IgD-negative memory B cell (primary cell): Measurements from ENCODE around the gene SCYGR6. TPM values are rescaled to one million over a fixed set of nuclear protein-coding genes. Genes with fewer than 3 reads are reported as not detected.
"Not testable (repeated sequence)": the region's sequence is repeated elsewhere in the genome, so short reads cannot be mapped to it uniquely, and the experiment has no call there.

Experiments
- H3K27ac Mint-ChIP-seq, 3 donors: one replicate each; pipeline ENCODE4 v1.8.0; 2020 to 2022; ENCODE audit warnings: mild to moderate bottlenecking in 3 of 3, mixed read lengths in 3 of 3, moderate library complexity in 1 of 3
- H3K27me3 Mint-ChIP-seq: one replicate; pipeline ENCODE4 v1.8.0; 2021; ENCODE audit warnings: mixed read lengths
- H3K36me3 Mint-ChIP-seq: one replicate; pipeline ENCODE4 v1.8.0; 2020; ENCODE audit warnings: mild to moderate bottlenecking, mixed read lengths
- H3K4me1 Mint-ChIP-seq, 3 donors: one replicate each; pipeline ENCODE4 v1.8.0; 2020 to 2022; ENCODE audit warnings: mixed read lengths in 3 of 3, mild to moderate bottlenecking in 1 of 3
- H3K4me3 Mint-ChIP-seq, 4 donors: one replicate each; pipeline ENCODE4 v1.8.0; 2020 to 2022; ENCODE audit warnings: mild to moderate bottlenecking in 4 of 4, mixed read lengths in 4 of 4, moderate library complexity in 3 of 4
- H3K9me3 Mint-ChIP-seq, 3 donors: one replicate each; pipeline ENCODE4 v1.8.0; 2020 to 2021; ENCODE audit warnings: mixed read lengths in 3 of 3, mild to moderate bottlenecking in 1 of 3
- polyA plus RNA-seq: library from polyadenylated mRNA; unstranded; fragments of 300-500 nt; fragmentation: Illumina TruSeq; gene quantifications from one replicate; pipeline ENCODE4 v1.2.3, GENCODE V29; 2021

Gene SCYGR6, protein sequence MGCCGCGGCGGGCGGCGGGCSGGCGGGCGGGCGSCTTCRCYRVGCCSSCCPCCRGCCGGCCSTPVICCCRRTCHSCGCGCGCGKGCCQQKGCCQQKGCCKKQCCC
- not detected for polyA plus RNA-seq

GRCh38 chr2:227724394-227725039 is at the start of gene SCYGR6:
SCYGR6 (minus strand) TSS chr2:227724757; CDS start chr2:227724757, 0 bp downstream.
- Mint-ChIP-seq H3K9me3 (no peaks in the 10 kb centered on the region), H3K27ac (no peak within 1 kb of the TSS), H3K4me3 (no peak within 1 kb of the TSS), H3K4me1 (no peaks in the 10 kb centered on the region), H3K36me3 (peaks cover 2% of the 10 kb centered on the region), H3K27me3 (peaks cover 19% of the 10 kb centered on the region)

GRCh38 chr2:227774011-227774624 is 49.6 kb upstream of the SCYGR6 start:
- no peak overlapping the region for H3K4me3 Mint-ChIP-seq

DNA sequence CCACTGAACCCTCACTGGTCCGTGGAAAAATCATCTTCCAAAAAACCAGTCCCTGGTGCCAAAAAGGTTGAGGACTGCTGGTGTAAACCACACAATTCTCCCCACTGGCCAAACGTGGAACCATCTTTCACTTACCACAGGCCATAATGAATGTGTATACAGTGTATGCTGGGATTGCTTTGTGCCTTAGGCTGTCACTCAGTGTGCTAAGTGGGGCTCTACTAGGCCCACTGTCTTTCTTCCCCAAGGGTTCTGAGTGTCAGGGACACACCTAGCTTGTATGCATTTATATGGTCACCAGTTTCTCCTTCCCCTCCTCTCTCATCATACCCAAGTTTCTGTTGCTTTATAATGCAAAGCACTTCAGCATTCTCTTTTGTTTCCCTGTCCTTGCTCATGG is 48.4 kb upstream of the SCYGR6 start:
- Mint-ChIP-seq H3K4me3 (no peak overlapping the region), H3K27me3 (peaks cover 1% of the 10 kb centered on the region), H3K9me3 (no peaks in the 10 kb centered on the region), H3K36me3 (no peaks in the 10 kb centered on the region), H3K27ac (no peak overlapping the region), H3K4me1 (no peaks in the 10 kb centered on the region)

More at GRCh38 chr2:227774011-227774624, 49.6 kb upstream of the SCYGR6 start:
- Mint-ChIP-seq H3K4me1 (no peaks in the 10 kb centered on the region), H3K27ac (no peak overlapping the region), H3K36me3 (no peaks in the 10 kb centered on the region), H3K27me3 (peaks cover 1% of the 10 kb centered on the region), H3K9me3 (no peaks in the 10 kb centered on the region)

DNA sequence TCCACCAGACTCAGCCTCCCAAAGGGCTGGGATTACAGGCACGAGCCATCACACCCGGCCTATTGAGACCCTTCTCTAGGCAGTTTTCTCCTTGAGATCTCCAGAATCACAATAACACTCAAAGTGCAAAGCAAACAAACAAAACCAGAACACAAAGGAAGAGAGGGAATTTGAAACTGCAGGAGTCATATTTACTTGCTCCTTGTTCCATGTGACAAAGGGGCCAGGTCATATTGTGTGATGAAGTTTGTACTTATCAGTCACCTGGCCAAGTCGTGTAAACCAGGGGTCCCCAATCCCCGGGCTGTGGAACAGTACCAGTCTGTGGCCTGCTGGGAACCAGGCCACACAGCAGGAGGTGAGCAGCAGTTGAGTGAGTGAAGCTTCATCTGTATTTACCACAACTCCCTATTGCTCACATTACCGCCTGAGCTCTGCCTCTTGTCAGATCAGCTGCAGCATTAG is 47.7 kb upstream of the SCYGR6 start:
- peak overlapping the region in 1 of 3 donors; percentile 19 for H3K27ac Mint-ChIP-seq
- H3K9me3 Mint-ChIP-seq, result no peaks in the 10 kb centered on the region

DNA sequence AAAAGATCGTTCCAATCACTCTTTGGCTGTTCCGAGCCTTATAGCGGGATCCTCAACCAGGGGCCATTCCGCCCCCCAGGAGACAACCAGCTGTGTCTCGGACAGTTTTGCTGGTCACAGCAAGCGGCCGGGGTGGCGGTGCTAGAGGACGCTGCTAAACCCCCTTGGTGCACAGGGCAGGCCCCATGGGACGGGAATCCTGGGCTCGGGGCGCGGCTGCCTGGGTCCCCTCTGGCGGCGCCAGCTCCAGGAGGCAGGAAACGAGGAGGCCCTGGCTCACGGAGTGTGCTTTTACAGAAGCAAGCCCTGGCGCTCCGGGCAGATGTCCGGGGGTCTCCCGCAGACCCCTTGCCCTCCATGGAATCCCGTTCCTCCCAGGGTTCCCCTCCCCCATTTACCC is 43.3 kb upstream of the SCYGR6 start:
- H3K4me1 Mint-ChIP-seq, result peaks cover 0 to 4% (median 2%) of the 10 kb centered on the region in 3 donors
- no peak overlapping the region for H3K27ac Mint-ChIP-seq
- H3K4me3 Mint-ChIP-seq, result no peak overlapping the region
- no peaks in the 10 kb centered on the region for H3K9me3 Mint-ChIP-seq
- no peaks in the 10 kb centered on the region for H3K36me3 Mint-ChIP-seq
- H3K27me3 Mint-ChIP-seq, result no peaks in the 10 kb centered on the region

More for the DNA sequence above, 47.7 kb upstream of the SCYGR6 start:
- Mint-ChIP-seq H3K4me3 (no peak overlapping the region), H3K27me3 (peaks cover 1% of the 10 kb centered on the region), H3K4me1 (no peaks in the 10 kb centered on the region), H3K36me3 (no peaks in the 10 kb centered on the region)

- H3K9me3 Mint-ChIP-seq, result no peaks in the 10 kb centered on the region
- H3K4me3 Mint-ChIP-seq, result no peak overlapping the region
- no peaks in the 10 kb centered on the region for H3K27me3 Mint-ChIP-seq
- peaks cover 0 to 4% (median 2%) of the 10 kb centered on the region in 3 donors for H3K4me1 Mint-ChIP-seq
- no peaks in the 10 kb centered on the region for H3K36me3 Mint-ChIP-seq
- no peak overlapping the region for H3K27ac Mint-ChIP-seq
These were observed 41.9 kb upstream of the SCYGR6 start for GRCh38 chr2:227766373-227766883.

DNA sequence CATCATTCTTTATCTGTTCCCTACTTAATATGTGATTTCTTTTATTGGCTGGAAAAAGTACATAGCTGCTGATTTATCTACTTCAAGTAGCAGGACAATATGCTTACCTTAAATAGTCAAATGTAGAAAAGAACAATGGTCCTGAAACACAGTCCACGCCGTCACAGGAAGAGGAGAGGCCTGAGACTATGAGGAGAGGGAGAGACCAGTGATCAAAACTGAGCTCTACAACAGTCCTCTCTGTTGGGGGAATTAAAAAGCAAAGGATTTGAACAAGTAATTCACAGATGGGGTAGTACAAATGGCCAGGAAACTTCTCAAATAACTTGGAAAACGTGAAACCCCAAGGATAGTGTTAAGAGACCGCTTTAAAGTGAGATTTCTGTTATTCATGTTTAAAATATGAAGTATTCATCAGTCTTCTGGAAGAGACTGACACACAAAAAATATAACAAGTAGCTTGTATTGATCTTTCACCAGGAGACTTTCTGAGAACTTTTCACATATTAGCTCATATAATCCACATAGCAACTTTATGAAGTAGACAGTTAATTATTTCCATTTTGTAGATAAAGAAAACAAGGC is 41.3 kb upstream of the SCYGR6 start:
- no peaks in the 10 kb centered on the region for H3K27me3 Mint-ChIP-seq
- H3K4me1 Mint-ChIP-seq, result peaks cover 0 to 4% (median 2%) of the 10 kb centered on the region in 3 donors
- H3K4me3 Mint-ChIP-seq, result no peak overlapping the region
- H3K9me3 Mint-ChIP-seq, result peaks cover 0 to under 1% (median 0%) of the 10 kb centered on the region in 3 donors
- no peak overlapping the region for H3K27ac Mint-ChIP-seq
- peaks cover 1% of the 10 kb centered on the region for H3K36me3 Mint-ChIP-seq

GRCh38 chr2:227761740-227762476 is 37.4 kb upstream of the SCYGR6 start:
- Mint-ChIP-seq H3K4me3 (no peak overlapping the region), H3K27me3 (no peaks in the 10 kb centered on the region), H3K4me1 (peaks cover 0 to 5% (median 5%) of the 10 kb centered on the region in 3 donors), H3K9me3 (peaks cover 0 to 2% (median 0%) of the 10 kb centered on the region in 3 donors), H3K36me3 (peaks cover 4% of the 10 kb centered on the region), H3K27ac (no peak overlapping the region)

GRCh38 chr2:227759411-227760118 is 35.0 kb upstream of the SCYGR6 start:
- no peak overlapping the region for H3K27ac Mint-ChIP-seq
- H3K4me1 Mint-ChIP-seq, result peaks cover 0 to 3% (median 1%) of the 10 kb centered on the region in 3 donors
- H3K9me3 Mint-ChIP-seq, result peaks cover 0 to 2% (median 0%) of the 10 kb centered on the region in 3 donors
- no peak overlapping the region for H3K4me3 Mint-ChIP-seq
- H3K36me3 Mint-ChIP-seq, result peaks cover 4% of the 10 kb centered on the region
- H3K27me3 Mint-ChIP-seq, result no peaks in the 10 kb centered on the region

- not testable (repeated sequence) for H3K9me3 Mint-ChIP-seq, H3K36me3 Mint-ChIP-seq, H3K27me3 Mint-ChIP-seq, H3K4me1 Mint-ChIP-seq, H3K4me3 Mint-ChIP-seq, H3K27ac Mint-ChIP-seq
These were observed 31.7 kb upstream of the SCYGR6 start for GRCh38 chr2:227756261-227756660.

GRCh38 chr2:227748079-227748478 is 23.5 kb upstream of the SCYGR6 start:
- Mint-ChIP-seq H3K36me3 (no peaks in the 10 kb centered on the region), H3K4me1 (no peaks in the 10 kb centered on the region), H3K27ac (no peak overlapping the region), H3K9me3 (peaks cover 0 to 2% (median 0%) of the 10 kb centered on the region in 3 donors), H3K4me3 (no peak overlapping the region), H3K27me3 (peaks cover 3% of the 10 kb centered on the region)

DNA sequence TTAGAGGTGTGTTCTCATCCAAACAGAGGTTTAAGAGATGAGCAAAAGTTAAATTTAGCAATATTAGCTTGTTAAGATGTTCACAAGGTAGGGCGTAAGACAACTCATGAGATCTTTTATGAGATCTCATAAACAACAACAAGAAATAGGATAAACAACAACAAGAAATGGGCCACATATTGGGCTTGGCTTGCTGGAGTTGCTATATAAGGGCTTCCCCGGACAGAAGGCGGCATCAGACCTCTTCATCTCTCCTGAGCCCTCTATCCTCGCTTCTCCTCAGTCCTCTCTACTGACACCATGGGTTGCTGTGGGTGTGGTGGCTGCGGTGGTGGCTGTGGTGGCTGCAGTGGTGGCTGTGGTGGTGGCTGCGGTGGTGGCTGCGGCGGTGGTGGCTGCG is 21.0 kb upstream of the SCYGR6 start, which contains the start of gene SCYGR8:
Gene SCYGR8, plus strand, starts transcription at position 301 of the 400 bp plus-strand sequence. Its CDS starts 0 bp downstream, at position 301.
- Mint-ChIP-seq H3K9me3 (no peaks in the 10 kb centered on the region), H3K36me3 (no peaks in the 10 kb centered on the region), H3K27ac (no peak within 1 kb of the TSS), H3K4me1 (no peaks in the 10 kb centered on the region), H3K4me3 (no peak within 1 kb of the TSS), H3K27me3 (peaks cover 3% of the 10 kb centered on the region)

GRCh38 chr2:227740705-227741104 is 16.1 kb upstream of the SCYGR6 start:
- H3K9me3 Mint-ChIP-seq, H3K4me1 Mint-ChIP-seq, H3K4me3 Mint-ChIP-seq, H3K27ac Mint-ChIP-seq, H3K27me3 Mint-ChIP-seq, H3K36me3 Mint-ChIP-seq: not testable (repeated sequence)

- no peaks in the 10 kb centered on the region for H3K36me3 Mint-ChIP-seq
- no peak overlapping the region for H3K4me3 Mint-ChIP-seq
- no peak overlapping the region for H3K27ac Mint-ChIP-seq
- H3K4me1 Mint-ChIP-seq, result no peaks in the 10 kb centered on the region
- peaks cover 2% of the 10 kb centered on the region for H3K27me3 Mint-ChIP-seq
- H3K9me3 Mint-ChIP-seq, result no peaks in the 10 kb centered on the region
These were observed 14.8 kb upstream of the SCYGR6 start for GRCh38 chr2:227739351-227739750.
